HepG2 (cell line): ENCODE data around the gene FGL2.

Experiments
- CERS6 ChIP-seq: sonication (generic); formaldehyde crosslinking; IDR thresholded peaks from 2 replicates; pipeline ENCODE4 v1.5.0; 2020; ENCODE audit warnings: missing genetic modification reagents
- EZH2 ChIP-seq: conservative IDR thresholded peaks from 2 replicates; pipeline ENCODE4 v1.6.1; 2012; ENCODE audit warnings: mild to moderate bottlenecking, low read depth, low read length, moderate library complexity
- MYNN ChIP-seq: sonication (generic); formaldehyde crosslinking; IDR thresholded peaks from 2 replicates; pipeline ENCODE4 v1.4.0; 2020; ENCODE audit warnings: mild to moderate bottlenecking, low read depth, missing genetic modification reagents
- SP4 ChIP-seq: sonication (generic); formaldehyde crosslinking; IDR thresholded peaks from 2 replicates; pipeline ENCODE4 v1.8.1; 2023; ENCODE audit warnings: mild to moderate bottlenecking, missing genetic modification reagents
- TAF1 ChIP-seq: sonication (generic); formaldehyde crosslinking; IDR thresholded peaks from 2 replicates; pipeline ENCODE4 v1.4.0; 2020; ENCODE audit warnings: missing genetic modification reagents
- TBP ChIP-seq: sonication (generic); formaldehyde crosslinking; IDR thresholded peaks from 2 replicates; pipeline ENCODE4 v1.5.0; 2020; ENCODE audit warnings: missing genetic modification reagents
- ZBTB7A ChIP-seq: sonication (generic); formaldehyde crosslinking; IDR thresholded peaks from 2 replicates; pipeline ENCODE4 v1.8.0; 2022; ENCODE audit warnings: mild to moderate bottlenecking, missing genetic modification reagents
- ZZZ3 ChIP-seq: sonication (generic); formaldehyde crosslinking; IDR thresholded peaks from 2 replicates; pipeline ENCODE4 v1.4.0; 2020; ENCODE audit warnings: missing genetic modification reagents, mild to moderate bottlenecking, borderline replicate concordance
- TF ChIP-seq, protein P1 (sequence below): IDR thresholded peaks from 2 replicates; pipeline ENCODE4 v1.6.1; 2016; ENCODE audit warnings: control low read depth
- TF ChIP-seq, protein P2 (sequence below): sonication (generic); formaldehyde crosslinking; IDR thresholded peaks from 2 replicates; pipeline ENCODE4 v1.8.0; 2022; ENCODE audit warnings: mild to moderate bottlenecking, missing genetic modification reagents; ENCODE audit not compliant: insufficient replicate concordance

- no peak for TF ChIP-seq CERS6 (CRISPR knock-in tag)
- TF ChIP-seq TAF1 (CRISPR knock-in tag), result no peak
- TF ChIP-seq, protein P1, sequence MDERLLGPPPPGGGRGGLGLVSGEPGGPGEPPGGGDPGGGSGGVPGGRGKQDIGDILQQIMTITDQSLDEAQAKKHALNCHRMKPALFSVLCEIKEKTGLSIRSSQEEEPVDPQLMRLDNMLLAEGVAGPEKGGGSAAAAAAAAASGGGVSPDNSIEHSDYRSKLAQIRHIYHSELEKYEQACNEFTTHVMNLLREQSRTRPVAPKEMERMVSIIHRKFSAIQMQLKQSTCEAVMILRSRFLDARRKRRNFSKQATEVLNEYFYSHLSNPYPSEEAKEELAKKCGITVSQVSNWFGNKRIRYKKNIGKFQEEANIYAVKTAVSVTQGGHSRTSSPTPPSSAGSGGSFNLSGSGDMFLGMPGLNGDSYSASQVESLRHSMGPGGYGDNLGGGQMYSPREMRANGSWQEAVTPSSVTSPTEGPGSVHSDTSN (CRISPR knock-in tag), result no peak
- TF ChIP-seq, protein P2, sequence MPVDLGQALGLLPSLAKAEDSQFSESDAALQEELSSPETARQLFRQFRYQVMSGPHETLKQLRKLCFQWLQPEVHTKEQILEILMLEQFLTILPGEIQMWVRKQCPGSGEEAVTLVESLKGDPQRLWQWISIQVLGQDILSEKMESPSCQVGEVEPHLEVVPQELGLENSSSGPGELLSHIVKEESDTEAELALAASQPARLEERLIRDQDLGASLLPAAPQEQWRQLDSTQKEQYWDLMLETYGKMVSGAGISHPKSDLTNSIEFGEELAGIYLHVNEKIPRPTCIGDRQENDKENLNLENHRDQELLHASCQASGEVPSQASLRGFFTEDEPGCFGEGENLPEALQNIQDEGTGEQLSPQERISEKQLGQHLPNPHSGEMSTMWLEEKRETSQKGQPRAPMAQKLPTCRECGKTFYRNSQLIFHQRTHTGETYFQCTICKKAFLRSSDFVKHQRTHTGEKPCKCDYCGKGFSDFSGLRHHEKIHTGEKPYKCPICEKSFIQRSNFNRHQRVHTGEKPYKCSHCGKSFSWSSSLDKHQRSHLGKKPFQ (CRISPR knock-in tag), result no peak
- no peak for TF ChIP-seq EZH2
- TF ChIP-seq ZZZ3 (CRISPR knock-in tag), result no peak
- TF ChIP-seq TBP (CRISPR knock-in tag), result no peak
- TF ChIP-seq SP4 (CRISPR knock-in tag), result no peak
- no peak for TF ChIP-seq MYNN (CRISPR knock-in tag)
- TF ChIP-seq ZBTB7A (CRISPR knock-in tag), result no peak
Observed at GRCh38 chr7:77208416-77208815, 8.8 kb upstream of the FGL2 start.
